ENCODE results near the gene GRIK2.

DNA sequence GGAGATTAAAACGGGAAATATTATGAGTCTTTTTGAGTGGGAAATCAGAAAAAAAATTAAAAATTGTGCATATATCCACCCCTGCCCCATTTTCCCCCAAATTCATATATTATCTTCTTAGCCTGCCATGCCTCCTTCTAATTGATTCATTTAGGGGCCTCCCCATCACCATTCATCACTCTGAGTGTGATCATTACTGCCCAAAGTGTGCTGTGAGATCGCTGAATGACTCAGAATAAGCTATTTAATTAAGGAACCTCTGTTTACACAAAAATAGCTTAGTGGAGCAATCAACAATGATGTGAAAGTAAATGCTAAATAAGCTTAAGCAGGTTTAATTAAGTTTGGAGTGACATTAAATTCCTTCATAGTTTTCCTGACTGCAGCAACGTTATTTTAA, 645.5 kb downstream of the GRIK2 start:
- TF ChIP-seq POLR2AphosphoS5 (IDR thresholded peaks at IDR 0.05) (no peak), EP300 (IDR thresholded peaks at IDR 0.05; ENCODE audit: low read depth) (no peak)
